Parathyroid adenoma (tissue), 2 donors: ENCODE measurements around the gene VCL.
A peak's percentile ranks its signal among the peaks of the same experiment; 100 is the strongest.
"Not testable (repeated sequence)": the region's sequence is repeated elsewhere in the genome, so short reads cannot be mapped to it uniquely, and the experiment has no call there.

ENCODE experiments used
- H2AFZ ChIP-seq: fragments of 300-600 bp; sonication (generic); one replicate; pipeline ENCODE4 v1.7.0; 2017; ENCODE audit warnings: antibody characterized with exemption, mild to moderate bottlenecking
- H3K27ac ChIP-seq: fragments of 300-600 bp; sonication (generic); one replicate; pipeline ENCODE4 v1.7.0; 2017
- H3K27me3 ChIP-seq: fragments of 300-600 bp; sonication (generic); one replicate; pipeline ENCODE4 v1.7.0; 2017; ENCODE audit warnings: low read length; ENCODE audit not compliant: control insufficient read depth, insufficient read depth
- H3K36me3 ChIP-seq: fragments of 300-600 bp; sonication (generic); one replicate; pipeline ENCODE4 v1.7.0; 2017; ENCODE audit warnings: low read length; ENCODE audit not compliant: control insufficient read depth, insufficient read depth
- H3K4me1 ChIP-seq: fragments of 300-600 bp; sonication (generic); one replicate; pipeline ENCODE4 v1.7.0; 2017; ENCODE audit warnings: control low read depth
- H3K4me2 ChIP-seq: fragments of 300-600 bp; sonication (generic); one replicate; pipeline ENCODE4 v1.7.0; 2017; ENCODE audit warnings: low read length
- H3K4me3 ChIP-seq: fragments of 300-600 bp; sonication (generic); one replicate; pipeline ENCODE4 v1.7.0; 2017; ENCODE audit warnings: low read depth, low read length
- H3K79me2 ChIP-seq: fragments of 300-600 bp; sonication (generic); one replicate; pipeline ENCODE4 v1.7.0; 2017; ENCODE audit warnings: control low read depth
- H3K9ac ChIP-seq: fragments of 300-600 bp; sonication (generic); one replicate; pipeline ENCODE4 v1.7.0; 2017; ENCODE audit warnings: mild to moderate bottlenecking
- H3K9me3 ChIP-seq: fragments of 300-600 bp; sonication (generic); one replicate; pipeline ENCODE4 v1.7.0; 2017; ENCODE audit warnings: low read length; ENCODE audit not compliant: control insufficient read depth
- CTCF ChIP-seq: fragments of 300-600 bp; sonication (generic); IDR thresholded peaks from one replicate; pipeline ENCODE4 v1.7.0; 2017; ENCODE audit warnings: antibody characterized with exemption, mild to moderate bottlenecking
- donor health status: primary hyperparathyroidism.

VCL gene

GRCh38 chr10:73962386-73962785, 35.5 kb upstream of the VCL start:
- Histone ChIP-seq H3K9me3 (no peaks in the 10 kb centered on the region), H3K4me2 (no peak overlapping the region), H2AFZ (no peak overlapping the region)

GRCh38 chr10:73963533-73963932, 34.4 kb upstream of the VCL start:
- not testable (repeated sequence) for H3K27me3 ChIP-seq, H2AFZ ChIP-seq

More at GRCh38 chr10:73962386-73962785, 35.5 kb upstream of the VCL start:
- Histone ChIP-seq H3K27me3 (no peaks in the 10 kb centered on the region), H3K36me3 (no peaks in the 10 kb centered on the region), H3K4me1 (peaks cover 10% of the 10 kb centered on the region), H3K79me2 (no peaks in the 10 kb centered on the region), H3K9ac (no peak overlapping the region), H3K4me3 (no peak overlapping the region), H3K27ac (no peak overlapping the region)
- TF ChIP-seq CTCF: no peak

DNA sequence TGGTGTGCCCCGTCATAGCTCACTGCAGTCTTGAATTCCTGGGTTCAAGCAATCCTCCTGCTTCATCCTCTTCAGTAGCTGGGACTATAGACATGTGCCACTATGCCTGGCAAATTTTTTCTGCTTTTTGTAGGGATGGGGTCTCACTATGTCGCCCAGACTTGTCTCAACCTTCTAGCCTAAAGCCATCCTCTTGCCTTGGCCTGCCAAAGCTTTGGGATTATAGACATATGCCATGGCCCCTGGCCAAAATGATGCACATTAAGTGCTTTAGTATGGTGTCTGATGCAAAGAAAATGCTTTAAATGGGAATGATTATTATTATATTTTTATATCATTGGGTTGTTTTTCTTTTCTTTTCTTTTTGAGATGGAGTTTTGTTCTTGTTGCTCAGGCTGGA, 33.2 kb upstream of the VCL start:
- no peak overlapping the region for H3K27ac ChIP-seq
- peaks cover 10% of the 10 kb centered on the region for H3K4me1 ChIP-seq
- no peaks in the 10 kb centered on the region for H3K79me2 ChIP-seq
- TF ChIP-seq CTCF: no peak
- no peak overlapping the region for H2AFZ ChIP-seq
- H3K36me3 ChIP-seq: no peaks in the 10 kb centered on the region
- H3K27me3 ChIP-seq: no peaks in the 10 kb centered on the region
- no peak overlapping the region for H3K4me2 ChIP-seq
- H3K9ac ChIP-seq: no peak overlapping the region
- H3K4me3 ChIP-seq: no peak overlapping the region
- H3K9me3 ChIP-seq: no peaks in the 10 kb centered on the region

More at GRCh38 chr10:73963533-73963932, 34.4 kb upstream of the VCL start:
- not testable (repeated sequence) for H3K79me2 ChIP-seq, H3K27ac ChIP-seq, H3K4me3 ChIP-seq, H3K4me2 ChIP-seq, H3K36me3 ChIP-seq, H3K9me3 ChIP-seq, H3K9ac ChIP-seq
- H3K4me1 ChIP-seq: peaks cover 10% of the 10 kb centered on the region

DNA sequence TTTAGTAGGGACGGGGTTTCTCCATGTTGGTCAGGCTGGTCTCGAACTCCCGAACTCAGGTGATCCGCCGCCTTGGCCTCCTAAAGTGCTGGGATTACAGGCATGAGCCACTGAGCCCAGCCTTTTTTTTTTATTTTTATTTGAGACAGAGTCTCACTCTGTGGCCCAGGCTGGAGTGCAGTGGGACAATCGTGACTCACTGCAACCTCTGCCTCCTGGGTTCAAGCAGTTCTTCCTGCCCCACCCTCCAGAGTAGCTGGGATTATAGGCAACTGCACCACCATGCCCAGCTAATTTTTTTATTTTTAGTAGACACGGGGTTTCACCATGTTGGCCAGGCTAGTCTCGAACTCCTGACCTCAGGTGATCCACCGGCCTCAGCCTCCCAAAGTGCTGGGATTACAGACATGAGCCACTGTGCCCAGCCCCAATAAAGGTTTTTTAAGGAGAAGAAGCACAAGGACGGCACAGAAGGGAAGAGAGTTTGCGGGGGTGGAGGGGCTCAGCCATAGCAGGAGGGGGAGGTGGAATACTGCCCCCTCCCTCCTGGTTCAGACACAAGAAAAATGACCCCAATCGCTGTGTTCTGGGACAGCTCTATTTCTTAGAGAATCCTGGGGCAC, 32.5 kb upstream of the VCL start:
- H3K79me2 ChIP-seq, H3K27me3 ChIP-seq, H3K36me3 ChIP-seq, H3K9me3 ChIP-seq, H3K4me3 ChIP-seq, H3K4me2 ChIP-seq: not testable (repeated sequence)
- Histone ChIP-seq H3K27ac (peak overlapping the region; percentile 77), H2AFZ (peak overlapping the region; percentile 81), H3K9ac (peak overlapping the region; percentile 9), H3K4me1 (peaks cover 10% of the 10 kb centered on the region)

DNA sequence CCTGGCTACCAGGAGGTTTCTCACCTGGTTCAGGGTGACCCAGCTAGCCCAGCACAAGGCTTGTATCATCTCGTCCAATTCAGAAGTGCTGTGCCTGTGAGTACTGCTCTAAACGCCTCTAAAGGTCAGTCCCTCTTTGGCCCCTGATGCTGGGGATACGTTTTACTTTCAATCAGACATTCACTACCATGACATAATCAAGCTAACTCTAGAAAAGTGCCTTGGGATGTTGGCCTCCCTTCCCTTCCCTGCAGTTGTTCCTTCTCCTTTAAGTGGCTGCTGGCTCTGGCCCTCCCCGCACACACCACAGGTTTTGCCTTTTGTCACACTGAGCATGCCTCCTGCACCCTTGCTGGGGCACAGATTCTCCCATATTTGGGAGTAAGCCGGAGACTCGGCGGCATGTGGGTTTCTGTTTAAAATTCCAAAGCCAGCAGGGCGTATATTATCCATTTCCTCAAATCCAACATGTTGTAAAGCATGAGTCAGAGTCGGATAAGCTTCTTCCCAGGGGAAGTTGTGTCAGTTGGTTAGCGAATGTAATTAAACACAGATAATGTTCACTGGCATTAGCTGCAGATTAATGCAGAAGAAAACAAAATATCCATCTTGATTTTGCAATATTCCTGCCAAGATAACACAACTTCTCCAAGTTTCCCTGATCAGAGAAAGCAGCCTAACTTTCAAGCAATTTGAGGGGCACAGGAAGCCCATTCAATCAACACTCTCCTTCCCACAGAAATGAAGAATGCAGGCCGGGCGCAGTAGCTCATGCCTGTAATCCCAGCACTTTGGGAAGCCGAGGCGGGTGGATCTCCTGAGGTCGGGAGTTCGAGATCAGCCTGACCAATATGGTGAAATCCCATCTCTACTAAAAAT, 31.8 kb upstream of the VCL start:
- Histone ChIP-seq H3K27ac (peak overlapping the region; percentile 77), H3K4me3 (peak overlapping the region; percentile 5), H3K27me3 (no peaks in the 10 kb centered on the region), H3K4me2 (peak overlapping the region; percentile 37), H3K9ac (peak overlapping the region; percentile 9), H3K79me2 (no peaks in the 10 kb centered on the region), H3K36me3 (no peaks in the 10 kb centered on the region), H2AFZ (peak overlapping the region; percentile 81), H3K9me3 (no peaks in the 10 kb centered on the region), H3K4me1 (peaks cover 10% of the 10 kb centered on the region)
- TF ChIP-seq CTCF: no peak
